ENCODE results near the gene PKDCC.

PKDCC gene

GRCh38 chr2:42068571-42069178 lies 20.9 kb downstream of the PKDCC start:
- H3K4me3 ChIP-seq (ENCODE audit: low read length) = no peak overlapping the region
- no peak for DNase-seq (ENCODE audit: low read depth)
- no peak for TF ChIP-seq CTCF (conservative IDR thresholded peaks at IDR 0.05; ENCODE audit: low read depth, low read length)

DNA sequence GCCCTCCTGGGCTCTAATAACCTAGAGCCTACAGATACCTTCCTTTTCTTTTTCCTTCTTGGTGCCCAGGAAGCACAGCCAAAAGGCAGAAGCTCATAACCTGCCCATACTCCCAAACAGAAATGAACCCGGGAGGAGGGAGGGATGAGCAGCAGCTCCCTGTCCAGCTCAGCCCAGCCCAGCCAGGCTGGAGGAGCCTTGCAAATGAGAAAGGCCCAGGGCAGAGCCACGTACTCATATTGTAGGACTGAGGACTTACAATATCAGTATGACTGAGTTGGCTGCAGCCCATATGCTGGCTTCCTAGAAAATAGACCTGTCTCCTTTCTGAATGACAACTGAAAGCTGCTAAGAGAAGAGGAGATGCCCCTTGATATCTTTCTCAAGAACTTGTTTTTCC lies 21.7 kb downstream of the PKDCC start:
- no peak overlapping the region for H3K4me3 ChIP-seq (ENCODE audit: low read length)
- DNase-seq (ENCODE audit: low read depth) = no peak
- no peak for TF ChIP-seq CTCF (conservative IDR thresholded peaks at IDR 0.05; ENCODE audit: low read depth, low read length)

- no peak overlapping the region for H3K4me3 ChIP-seq (ENCODE audit: low read length)
- DNase-seq (ENCODE audit: low read depth) = no peak
- TF ChIP-seq CTCF (conservative IDR thresholded peaks at IDR 0.05; ENCODE audit: low read depth, low read length) = no peak
These were observed 24.0 kb downstream of the PKDCC start for GRCh38 chr2:42071791-42072190.

GRCh38 chr2:42072349-42073118 lies 24.7 kb downstream of the PKDCC start:
- DNase-seq (ENCODE audit: low read depth) = no peak
- no peak overlapping the region for H3K4me3 ChIP-seq (ENCODE audit: low read length)
- peak; percentile 1 for TF ChIP-seq CTCF (conservative IDR thresholded peaks at IDR 0.05; ENCODE audit: low read depth, low read length)

GRCh38 chr2:42073739-42074503 lies 26.1 kb downstream of the PKDCC start:
- no peak for DNase-seq (ENCODE audit: low read depth)
- TF ChIP-seq CTCF (conservative IDR thresholded peaks at IDR 0.05; ENCODE audit: low read depth, low read length) = no peak
- H3K4me3 ChIP-seq (ENCODE audit: low read length) = no peak overlapping the region

GRCh38 chr2:42074661-42075060 lies 26.8 kb downstream of the PKDCC start:
- no peak for DNase-seq (ENCODE audit: low read depth)
- H3K4me3 ChIP-seq (ENCODE audit: low read length) = no peak overlapping the region
- TF ChIP-seq CTCF (conservative IDR thresholded peaks at IDR 0.05; ENCODE audit: low read depth, low read length) = peak; percentile 10
